SK-N-SH (cell line): Measurements from ENCODE around the gene KRTAP5-8. TPM values are rescaled to one million over a fixed set of nuclear protein-coding genes. Genes with fewer than 3 reads are reported as not detected.
"Not testable (repeated sequence)": the region's sequence is repeated elsewhere in the genome, so short reads cannot be mapped to it uniquely, and the experiment has no call there.

Experiments
- CTCF ChIA-PET: fragments of 300-600, 350-600 bp; formaldehyde crosslinking; extraction: SDS; loops from one replicate; lab custom pipeline; 2021; lab: Yijun Ruan, JAX
- POLR2A ChIA-PET: fragments of 350-600 bp; sonication (Branson Sonifier 250); formaldehyde crosslinking; extraction: SDS; loops from one replicate; lab custom pipeline; 2020; ENCODE audit warnings: antibody characterized with exemption, inconsistent platforms; lab: Yijun Ruan, JAX
- DNase-seq: peaks from one replicate; pipeline ENCODE4 v3.0.0; 2012
- H2AFZ ChIP-seq: fragments of 200-600 bp; sonication (generic); 2 replicates; pipeline ENCODE4 v1.8.1; 2016; ENCODE audit warnings: antibody characterized with exemption, mild to moderate bottlenecking, low read depth
- H3F3A ChIP-seq: fragments of 200-600 bp; sonication (generic); replicated peaks from 2 replicates; pipeline ENCODE3; 2016; ENCODE audit warnings: antibody characterized with exemption, mild to moderate bottlenecking; ENCODE audit not compliant: insufficient read depth
- H3K27ac ChIP-seq, 2 experiments: fragments of 200-500 bp in 1 of 2; fragments of 200-600 bp in 1 of 2; sonication (Bioruptor generic) in 1 of 2; sonication (generic), shearing (Covaris generic) in 1 of 2; 2 replicates each; pipeline versions ENCODE4 v1.5.1 to v1.6.1; 2014 to 2016; ENCODE audit warnings: low read depth in 2 of 2, inconsistent platforms in 1 of 2, low read length in 1 of 2, mild to moderate bottlenecking in 1 of 2, mixed read lengths in 1 of 2
- H3K27me3 ChIP-seq: fragments of 200-600 bp; sonication (generic), shearing (Covaris generic); 2 replicates; pipeline ENCODE4 v1.6.1; 2016; ENCODE audit warnings: mixed run types; ENCODE audit not compliant: insufficient read depth
- H3K36me3 ChIP-seq, 2 experiments: fragments of 200-500 bp in 1 of 2; fragments of 200-600 bp in 1 of 2; sonication (Bioruptor generic) in 1 of 2; sonication (generic) in 1 of 2; replicated peaks in 1 of 2; 2 replicates each; pipeline versions ENCODE3 to v1.5.1; 2014 to 2016; ENCODE audit warnings: low read length in 1 of 2, mild to moderate bottlenecking in 1 of 2; ENCODE audit not compliant: insufficient read depth in 2 of 2, control insufficient read depth in 1 of 2
- H3K4me1 ChIP-seq, 2 experiments: fragments of 200-500 bp in 1 of 2; fragments of 200-600 bp in 1 of 2; sonication (Bioruptor generic) in 1 of 2; sonication (generic), shearing (Covaris generic) in 1 of 2; 2 replicates each; pipeline versions ENCODE4 v1.5.1 to v1.6.1; 2014 to 2016; ENCODE audit warnings: low read depth in 1 of 2, low read length in 1 of 2, mixed run types in 1 of 2; ENCODE audit not compliant: insufficient read depth in 2 of 2, control insufficient read depth in 1 of 2
- H3K4me2 ChIP-seq: fragments of 200-600 bp; sonication (generic), shearing (Covaris generic); 2 replicates; pipeline ENCODE4 v1.6.1; 2017; ENCODE audit warnings: mixed run types
- H3K4me3 ChIP-seq, 2 experiments: fragments of 200-500 bp in 1 of 2; fragments of 200-600 bp in 1 of 2; sonication (Bioruptor generic) in 1 of 2; sonication (generic), shearing (Covaris generic) in 1 of 2; 2 replicates each; pipeline versions ENCODE4 v1.5.1 to v1.8.1; 2014 to 2016; ENCODE audit warnings: low read depth in 2 of 2, inconsistent platforms in 1 of 2, low read length in 1 of 2, mild to moderate bottlenecking in 1 of 2, mixed read lengths in 1 of 2, moderate library complexity in 1 of 2
- H3K79me2 ChIP-seq: fragments of 200-600 bp; sonication (generic); 2 replicates; pipeline ENCODE4 v1.8.1; 2017; ENCODE audit warnings: mild to moderate bottlenecking; ENCODE audit not compliant: insufficient read depth
- H3K9ac ChIP-seq: fragments of 200-600 bp; sonication (generic); 2 replicates; pipeline ENCODE4 v1.6.1; 2017; ENCODE audit warnings: mixed run types
- H3K9me2 ChIP-seq: fragments of 200-600 bp; sonication (generic); 2 replicates; pipeline ENCODE4 v1.6.1; 2017; ENCODE audit warnings: mixed run types
- H3K9me3 ChIP-seq: fragments of 200-600 bp; sonication (generic); 2 replicates; pipeline ENCODE4 v1.6.1; 2017; ENCODE audit warnings: mixed run types, mild to moderate bottlenecking, moderate library complexity
- H4K20me1 ChIP-seq: fragments of 200-600 bp; sonication (generic); 2 replicates; pipeline ENCODE4 v1.6.1; 2017; ENCODE audit warnings: mild to moderate bottlenecking, mixed run types; ENCODE audit not compliant: insufficient read depth
- WGBS: methylation state at CpG from one replicate; pipeline ENCODE4 v1.1.6; 2017; ENCODE audit warnings: low lambda C conversion rate; 5-methylcytosine and 5-hydroxymethylcytosine counted together
- polyA plus RNA-seq, 3 experiments: library from polyadenylated mRNA; depleted of rRNA; stranded (reverse); fragments of >200 nt; gene quantifications; 2 replicates each; pipeline ENCODE4 v1.2.3, GENCODE V29; 2012
- small RNA-seq, 7 experiments: library from RNA; depleted of rRNA; stranded (forward); fragments of <200 nt; gene quantifications; one replicate each; pipeline ENCODE3, GENCODE V24; 2012

Gene KRTAP5-8
- polyA plus RNA-seq, 1 of the 3 experiments (the other 2 are of a cell fraction): not detected

DNA sequence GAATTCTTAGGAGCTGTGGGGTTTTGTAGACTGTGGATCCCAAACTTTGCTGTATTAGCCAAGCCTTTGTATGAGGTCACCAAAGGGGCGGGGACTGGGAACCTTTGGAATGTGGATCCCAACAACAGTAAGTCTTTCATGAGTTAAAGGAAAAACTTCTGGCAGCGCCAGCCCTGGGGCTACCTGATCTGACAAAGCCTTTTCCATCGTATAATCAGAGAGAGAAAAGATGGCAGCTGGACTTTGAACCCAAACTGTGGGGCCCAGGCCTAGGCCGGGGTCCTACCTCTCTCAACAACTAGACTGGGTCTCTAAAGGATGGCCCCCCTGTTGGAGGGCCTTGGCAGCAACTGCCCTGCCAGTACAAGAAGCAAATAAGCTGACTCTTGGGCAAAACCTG is 50.5 kb downstream of the KRTAP5-8 start:
- H3K79me2 ChIP-seq, H3F3A ChIP-seq, H3K4me3 ChIP-seq, H2AFZ ChIP-seq, H3K27ac ChIP-seq, H3K9me3 ChIP-seq, H3K4me1 ChIP-seq, H4K20me1 ChIP-seq, H3K9ac ChIP-seq, H3K4me2 ChIP-seq, H3K9me2 ChIP-seq, H3K27me3 ChIP-seq, DNase-seq, H3K36me3 ChIP-seq, POLR2A ChIA-PET: not testable (repeated sequence)
- CTCF ChIA-PET: interaction anchor here (2.2 kb wide), 1 partner anchor 8 kb away, joined by 13 read pairs; no protein-coding TSS in a partner anchor
- 27% methylated on average over 4 of the region's 4 CpGs for WGBS

Small RNA genes lying within 50 kb of the gene (small RNA-seq; reads per million reads assigned to genes)
- gene AP000867.1 (0 reads per million in 7 experiments), gene KRTAP5-14P (0 reads per million in 7 experiments)

Other genes with a start within 250 kb of the KRTAP5-8 start
- gene DHCR7, start 89.6 kb upstream of the KRTAP5-8 start, polyA plus RNA-seq (2012; rRNA removed): 21.4 and 22.5 TPM in 2 replicates
- 62.5 and 74.0 TPM in 2 replicates for gene NADSYN1, start 84.8 kb upstream of the KRTAP5-8 start, polyA plus RNA-seq (2012; rRNA removed)
- gene KRTAP5-7, start 10.8 kb upstream of the KRTAP5-8 start, polyA plus RNA-seq (2012; rRNA removed): 0.06 and 0.07 TPM in 2 replicates
- not detected in 2 replicates for gene KRTAP5-9, start 10.4 kb downstream of the KRTAP5-8 start, polyA plus RNA-seq (2012; rRNA removed)
- not detected in 2 replicates for gene KRTAP5-10, start 27.5 kb downstream of the KRTAP5-8 start, polyA plus RNA-seq (2012; rRNA removed)
- gene KRTAP5-11, start 44.9 kb downstream of the KRTAP5-8 start, polyA plus RNA-seq (2012; rRNA removed): not detected in 2 replicates